ENCODE results near the gene CFAP20DC. TPM values are rescaled to one million over a fixed set of nuclear protein-coding genes. Genes with fewer than 3 reads are reported as not detected.

Gene CFAP20DC
- total RNA-seq, 1 donor from 2014 or later = 8.2 TPM

DNA sequence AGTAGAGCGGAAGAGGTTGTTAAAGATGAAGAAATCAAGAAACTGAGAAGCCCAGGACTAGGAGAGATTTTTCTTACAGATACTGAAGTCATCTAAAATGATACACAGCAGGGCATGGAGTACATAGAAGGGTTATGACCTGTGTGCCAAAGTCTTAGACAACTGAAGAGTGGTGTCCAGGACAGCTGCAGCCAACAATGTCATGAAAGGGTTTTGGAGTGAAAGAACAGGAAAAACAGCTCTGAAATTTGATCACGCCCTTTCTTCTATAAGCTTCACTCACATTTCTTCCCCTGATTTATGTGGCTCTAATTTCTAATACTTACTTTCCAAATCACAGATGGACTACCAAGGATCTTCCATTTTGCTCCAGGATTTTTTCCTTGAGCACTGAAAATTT is 3.0 kb downstream of the CFAP20DC start:
- Histone ChIP-seq H3K36me3 (ENCODE audit: control insufficient read depth, insufficient read depth, low read length) (no peaks in the 10 kb centered on the region), H3K27me3 (ENCODE audit: control insufficient read depth, insufficient read depth, low read length) (no peaks in the 10 kb centered on the region), H3K4me3 (ENCODE audit: low read depth, low read length) (no peak overlapping the region)
- TF ChIP-seq, protein P1, sequence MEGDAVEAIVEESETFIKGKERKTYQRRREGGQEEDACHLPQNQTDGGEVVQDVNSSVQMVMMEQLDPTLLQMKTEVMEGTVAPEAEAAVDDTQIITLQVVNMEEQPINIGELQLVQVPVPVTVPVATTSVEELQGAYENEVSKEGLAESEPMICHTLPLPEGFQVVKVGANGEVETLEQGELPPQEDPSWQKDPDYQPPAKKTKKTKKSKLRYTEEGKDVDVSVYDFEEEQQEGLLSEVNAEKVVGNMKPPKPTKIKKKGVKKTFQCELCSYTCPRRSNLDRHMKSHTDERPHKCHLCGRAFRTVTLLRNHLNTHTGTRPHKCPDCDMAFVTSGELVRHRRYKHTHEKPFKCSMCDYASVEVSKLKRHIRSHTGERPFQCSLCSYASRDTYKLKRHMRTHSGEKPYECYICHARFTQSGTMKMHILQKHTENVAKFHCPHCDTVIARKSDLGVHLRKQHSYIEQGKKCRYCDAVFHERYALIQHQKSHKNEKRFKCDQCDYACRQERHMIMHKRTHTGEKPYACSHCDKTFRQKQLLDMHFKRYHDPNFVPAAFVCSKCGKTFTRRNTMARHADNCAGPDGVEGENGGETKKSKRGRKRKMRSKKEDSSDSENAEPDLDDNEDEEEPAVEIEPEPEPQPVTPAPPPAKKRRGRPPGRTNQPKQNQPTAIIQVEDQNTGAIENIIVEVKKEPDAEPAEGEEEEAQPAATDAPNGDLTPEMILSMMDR (IDR thresholded peaks at IDR 0.05; ENCODE audit: insufficient read depth, low read length, poor library complexity, severe bottlenecking) = no peak
- DNase-seq (ENCODE audit: low read depth) = no peak

DNA sequence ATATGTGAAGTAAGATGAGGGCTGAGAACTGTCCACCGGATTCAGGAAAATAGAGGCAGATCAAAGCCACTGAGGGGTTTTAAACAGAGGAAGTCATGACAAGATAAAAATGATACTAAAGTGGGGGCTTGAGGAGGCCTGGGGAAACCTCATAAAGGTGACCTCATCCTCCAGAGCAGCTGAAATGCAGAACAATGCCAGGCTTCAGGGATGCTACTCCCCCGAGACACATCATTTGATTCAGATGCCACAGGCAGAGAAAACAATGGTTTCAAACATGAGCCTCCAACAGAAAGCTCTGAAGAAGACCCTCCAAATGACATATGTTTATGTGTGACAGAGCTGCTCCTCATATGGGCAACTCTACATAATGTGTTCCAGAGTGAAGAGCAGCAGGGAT is 6.4 kb downstream of the CFAP20DC start:
- Histone ChIP-seq H3K4me3 (ENCODE audit: low read depth, low read length) (no peak overlapping the region), H3K36me3 (ENCODE audit: control insufficient read depth, insufficient read depth, low read length) (no peaks in the 10 kb centered on the region), H3K27me3 (ENCODE audit: control insufficient read depth, insufficient read depth, low read length) (no peaks in the 10 kb centered on the region)
- TF ChIP-seq, protein P1 (IDR thresholded peaks at IDR 0.05; ENCODE audit: insufficient read depth, low read length, poor library complexity, severe bottlenecking) = no peak
- DNase-seq (ENCODE audit: low read depth) = no peak

DNA sequence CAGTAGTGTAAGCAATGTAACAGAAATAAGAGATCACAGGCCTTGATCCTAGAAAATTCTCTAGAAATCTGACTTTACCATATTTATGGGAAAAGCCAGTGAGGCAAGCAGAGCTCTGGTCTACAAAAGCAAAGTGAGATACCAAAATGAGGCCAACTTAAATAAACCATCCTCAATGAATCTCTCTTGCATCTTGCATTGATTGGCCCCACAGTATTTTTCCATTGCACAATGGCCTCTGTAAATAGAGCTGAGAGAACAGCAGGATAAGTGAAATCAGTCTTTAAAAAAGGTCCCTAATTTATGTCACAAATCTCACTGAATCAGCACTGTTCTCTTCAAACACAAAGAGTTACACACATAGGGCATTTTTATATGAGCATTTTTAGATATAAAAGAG is 8.9 kb downstream of the CFAP20DC start:
- Histone ChIP-seq H3K27me3 (ENCODE audit: control insufficient read depth, insufficient read depth, low read length) (no peaks in the 10 kb centered on the region), H3K36me3 (ENCODE audit: control insufficient read depth, insufficient read depth, low read length) (no peaks in the 10 kb centered on the region), H3K4me3 (ENCODE audit: low read depth, low read length) (no peak overlapping the region)
- no peak for DNase-seq (ENCODE audit: low read depth)
- TF ChIP-seq, protein P1 (IDR thresholded peaks at IDR 0.05; ENCODE audit: insufficient read depth, low read length, poor library complexity, severe bottlenecking) = no peak

DNA sequence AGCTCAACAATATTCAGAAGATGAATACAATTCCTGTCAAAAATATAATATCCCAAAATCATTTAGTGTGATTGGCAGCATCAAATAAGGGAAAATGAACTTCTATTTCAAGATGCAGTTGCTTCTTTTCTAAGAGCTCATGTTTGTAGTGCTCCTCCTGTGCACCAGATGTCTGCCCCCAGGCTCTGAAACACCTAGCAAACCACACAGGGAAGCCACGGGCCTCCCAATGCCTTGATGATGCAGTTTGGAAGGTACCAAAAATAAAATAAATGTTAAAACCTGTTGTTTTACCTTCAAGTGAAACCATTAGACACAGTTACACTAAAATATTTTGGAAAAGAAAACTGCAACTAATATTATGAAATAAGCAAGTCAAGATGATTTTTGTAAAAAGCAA is 22.2 kb downstream of the CFAP20DC start:
- Histone ChIP-seq H3K4me3 (ENCODE audit: low read depth, low read length) (no peak overlapping the region), H3K36me3 (ENCODE audit: control insufficient read depth, insufficient read depth, low read length) (no peaks in the 10 kb centered on the region), H3K27me3 (ENCODE audit: control insufficient read depth, insufficient read depth, low read length) (no peaks in the 10 kb centered on the region)
- TF ChIP-seq, protein P1 (IDR thresholded peaks at IDR 0.05; ENCODE audit: insufficient read depth, low read length, poor library complexity, severe bottlenecking) = no peak
- DNase-seq (ENCODE audit: low read depth) = no peak

DNA sequence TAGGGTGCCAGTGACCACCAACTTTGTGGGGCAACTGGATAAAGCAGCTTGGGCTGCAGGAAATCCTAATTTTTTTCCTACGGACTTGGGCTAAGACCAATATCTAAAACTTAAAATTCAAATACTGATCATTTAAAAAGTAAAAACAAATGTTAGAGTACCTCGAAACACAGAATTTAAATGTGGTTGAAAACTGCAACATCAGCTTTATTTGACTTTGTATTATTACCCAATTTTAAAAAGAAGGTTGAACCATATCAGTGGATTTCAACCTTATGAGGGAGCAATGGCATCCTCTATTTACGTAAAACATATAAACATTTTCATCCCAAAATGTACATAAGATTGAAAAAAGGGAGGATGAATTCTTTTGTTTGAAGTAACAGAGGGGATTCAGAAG is 26.2 kb downstream of the CFAP20DC start:
- no peak overlapping the region for H3K4me3 ChIP-seq (ENCODE audit: low read depth, low read length)
- no peaks in the 10 kb centered on the region for H3K27me3 ChIP-seq (ENCODE audit: control insufficient read depth, insufficient read depth, low read length)
- H3K36me3 ChIP-seq (ENCODE audit: control insufficient read depth, insufficient read depth, low read length) = no peaks in the 10 kb centered on the region
- TF ChIP-seq, protein P1 (IDR thresholded peaks at IDR 0.05; ENCODE audit: insufficient read depth, low read length, poor library complexity, severe bottlenecking) = no peak
- DNase-seq (ENCODE audit: low read depth) = no peak

DNA sequence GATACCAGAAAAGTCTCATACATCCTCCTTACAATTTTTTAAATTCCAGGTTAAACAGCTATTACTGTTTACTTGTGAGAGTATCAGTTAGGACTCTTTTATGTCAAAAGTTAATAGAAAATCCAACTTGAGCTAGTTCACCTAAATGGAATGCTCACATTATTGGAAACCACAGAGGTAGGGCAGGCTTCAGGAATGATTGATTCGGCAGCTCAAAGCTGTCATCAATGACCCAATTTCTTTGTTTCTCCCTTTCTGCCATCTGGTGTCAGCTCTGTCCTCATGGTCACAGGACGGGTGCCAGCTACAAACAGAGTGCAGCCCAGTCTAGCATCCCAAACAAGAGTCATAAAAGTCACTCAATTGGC is 32.2 kb downstream of the CFAP20DC start:
- DNase-seq (ENCODE audit: low read depth) = peak; percentile 78
- TF ChIP-seq, protein P1 (IDR thresholded peaks at IDR 0.05; ENCODE audit: insufficient read depth, low read length, poor library complexity, severe bottlenecking) = peak; percentile 22

More for the DNA sequence above, 32.2 kb downstream of the CFAP20DC start:
- Histone ChIP-seq H3K4me3 (ENCODE audit: low read depth, low read length) (no peak overlapping the region), H3K27me3 (ENCODE audit: control insufficient read depth, insufficient read depth, low read length) (no peaks in the 10 kb centered on the region), H3K36me3 (ENCODE audit: control insufficient read depth, insufficient read depth, low read length) (no peaks in the 10 kb centered on the region)
